Ovary (tissue), 9 donors: ENCODE measurements around the gene METAP2. TPM values are rescaled to one million over a fixed set of nuclear protein-coding genes. Genes with fewer than 3 reads are reported as not detected.
"Not testable (repeated sequence)": the region's sequence is repeated elsewhere in the genome, so short reads cannot be mapped to it uniquely, and the experiment has no call there.

Experiments used
- DNase-seq, 5 donors: peaks; one replicate each; pipeline ENCODE4 v3.0.0-alpha.2; 2019 to 2020
- H3K27ac ChIP-seq, 2 donors: fragments of 200-600 bp; one replicate each; pipeline versions ENCODE4 v1.5.1 to v1.8.0; 2019 to 2022
- H3K27me3 ChIP-seq: fragments of 200-600 bp; one replicate; pipeline ENCODE4 v1.8.0; 2022
- H3K36me3 ChIP-seq: fragments of 200-600 bp; sonication (generic); one replicate; pipeline ENCODE4 v1.5.1; 2019
- H3K4me1 ChIP-seq: one replicate; pipeline ENCODE4 v1.8.1; 2013; ENCODE audit warnings: mild to moderate bottlenecking, moderate library complexity; ENCODE audit not compliant: insufficient read depth
- H3K4me3 ChIP-seq: fragments of 200-600 bp; sonication (generic); one replicate; pipeline ENCODE4 v1.5.1; 2017
- H3K9me3 ChIP-seq, 2 donors: fragments of 200-600 bp in 1 of 2; sonication (generic) in 1 of 2; one replicate each; pipeline versions ENCODE4 v1.5.1 to v1.8.1; 2013 to 2019; ENCODE audit warnings: mild to moderate bottlenecking in 1 of 2, moderate library complexity in 1 of 2
- EP300 ChIP-seq: sonication (generic); formaldehyde crosslinking; IDR thresholded peaks from one replicate; pipeline ENCODE4 v1.6.1; 2017; ENCODE audit warnings: antibody characterized with exemption
- POLR2A ChIP-seq: fragments of 450-650 bp; IDR thresholded peaks from one replicate; pipeline ENCODE4 v1.6.1; 2017; ENCODE audit warnings: antibody characterized with exemption, mild to moderate bottlenecking, moderate library complexity
- WGBS, 3 donors: extraction: QIAGEN DNeasy Blood & Tissue Kit in 1 of 3; methylation state at CpG; one replicate each; pipeline versions ENCODE4 v1.1.5 to v1.1.7; 2013 to 2017; 5-methylcytosine and 5-hydroxymethylcytosine counted together
- intact Hi-C, 4 donors: fragments of 100-400 bp; cut with DNase I; formaldehyde crosslinking; loops; one replicate each; pipeline versions ENCODE4 v1.11.0 to v1.15.1; 2022 to 2023
- polyA plus RNA-seq, 2 donors: library from polyadenylated mRNA; stranded (reverse); fragments of 200-250 nt in 1 of 2; fragments of 350-450 nt in 1 of 2; fragmentation: Illumina TruSeq in 1 of 2; extraction: RNeasy Lipid Tissue Mini Kit (QIAGEN cat#74804) in 1 of 2; gene quantifications; one replicate each; pipeline ENCODE4 v1.2.3, GENCODE V29; 2013 to 2014
- total RNA-seq, 7 donors: library from RNA; depleted of rRNA in 2 of 7; stranded (reverse); fragments of >200 nt in 2 of 7; fragmentation: NEBNext Ultra II Directional in 3 of 7; extraction: Animal tissue kit (Norgen Biotek cat#: 25700) in 3 of 7; gene quantifications; one replicate each; pipeline versions ENCODE4 v1.1.0 to v1.2.4, GENCODE V29; 2016 to 2023
- TF ChIP-seq, protein P1 (sequence below), 3 donors: fragments of 450-650 bp in 2 of 3; fragments of 200-600 bp in 1 of 3; IDR thresholded peaks; one replicate each; pipeline versions ENCODE4 v1.5.1 to v1.8.0; 2016 to 2022; ENCODE audit warnings: antibody characterized with exemption in 3 of 3, mild to moderate bottlenecking in 1 of 3
- donor health status: DM: no; HTN: no; CAD: no; lungs with moderate emphysema.
- donor health status: DM: no; HTN: no; CAD: no.
- donor health status: Bipolar disorder and iron deficiency.
- donor health status: DM: yes; HTN: yes; CAD: no.
- donor health status: DM: no; HTN: no; CAD: no.
- donor health status: DM: yes; HTN: yes; CAD: no.

METAP2 gene
- total and polyA plus RNA-seq, 9 donors = 52.1 to 131 (median 62.5) TPM

DNA sequence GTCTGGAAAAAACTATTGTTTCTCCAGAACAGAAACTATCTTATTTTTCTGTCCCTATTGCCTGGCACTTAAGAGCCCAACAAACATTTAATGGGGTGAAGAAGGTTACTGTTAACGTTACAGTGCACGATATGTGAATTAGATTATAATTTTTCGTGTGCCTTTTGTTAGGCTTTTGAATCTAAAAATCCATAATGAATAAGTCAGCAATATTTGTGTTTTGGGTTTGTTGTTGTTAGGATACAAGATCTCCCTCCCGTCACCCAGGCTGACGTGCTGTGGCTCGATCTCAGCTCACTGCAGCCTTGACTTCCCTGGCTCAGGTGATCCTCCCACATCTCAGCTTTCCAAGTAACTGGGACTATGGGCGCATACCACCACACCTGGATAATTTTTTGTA, 7.9 kb downstream of the METAP2 start:
- TF ChIP-seq EP300 (no peak), POLR2A (no peak)
- TF ChIP-seq, protein P1, sequence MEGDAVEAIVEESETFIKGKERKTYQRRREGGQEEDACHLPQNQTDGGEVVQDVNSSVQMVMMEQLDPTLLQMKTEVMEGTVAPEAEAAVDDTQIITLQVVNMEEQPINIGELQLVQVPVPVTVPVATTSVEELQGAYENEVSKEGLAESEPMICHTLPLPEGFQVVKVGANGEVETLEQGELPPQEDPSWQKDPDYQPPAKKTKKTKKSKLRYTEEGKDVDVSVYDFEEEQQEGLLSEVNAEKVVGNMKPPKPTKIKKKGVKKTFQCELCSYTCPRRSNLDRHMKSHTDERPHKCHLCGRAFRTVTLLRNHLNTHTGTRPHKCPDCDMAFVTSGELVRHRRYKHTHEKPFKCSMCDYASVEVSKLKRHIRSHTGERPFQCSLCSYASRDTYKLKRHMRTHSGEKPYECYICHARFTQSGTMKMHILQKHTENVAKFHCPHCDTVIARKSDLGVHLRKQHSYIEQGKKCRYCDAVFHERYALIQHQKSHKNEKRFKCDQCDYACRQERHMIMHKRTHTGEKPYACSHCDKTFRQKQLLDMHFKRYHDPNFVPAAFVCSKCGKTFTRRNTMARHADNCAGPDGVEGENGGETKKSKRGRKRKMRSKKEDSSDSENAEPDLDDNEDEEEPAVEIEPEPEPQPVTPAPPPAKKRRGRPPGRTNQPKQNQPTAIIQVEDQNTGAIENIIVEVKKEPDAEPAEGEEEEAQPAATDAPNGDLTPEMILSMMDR (IDR thresholded peaks at IDR 0.05) = no peak
- Histone ChIP-seq H3K27me3 (no peaks in the 10 kb centered on the region), H3K27ac (no peak overlapping the region), H3K9me3 (no peaks in the 10 kb centered on the region), H3K36me3 (no peaks in the 10 kb centered on the region), H3K4me3 (no peak overlapping the region), H3K4me1 (peaks cover 3% of the 10 kb centered on the region)
- intact Hi-C loops = no loop called here
- no peak for DNase-seq
- 67 to 80% (median 72%) methylated on average over 7 of the region's 7 CpGs for WGBS, 3 donors

DNA sequence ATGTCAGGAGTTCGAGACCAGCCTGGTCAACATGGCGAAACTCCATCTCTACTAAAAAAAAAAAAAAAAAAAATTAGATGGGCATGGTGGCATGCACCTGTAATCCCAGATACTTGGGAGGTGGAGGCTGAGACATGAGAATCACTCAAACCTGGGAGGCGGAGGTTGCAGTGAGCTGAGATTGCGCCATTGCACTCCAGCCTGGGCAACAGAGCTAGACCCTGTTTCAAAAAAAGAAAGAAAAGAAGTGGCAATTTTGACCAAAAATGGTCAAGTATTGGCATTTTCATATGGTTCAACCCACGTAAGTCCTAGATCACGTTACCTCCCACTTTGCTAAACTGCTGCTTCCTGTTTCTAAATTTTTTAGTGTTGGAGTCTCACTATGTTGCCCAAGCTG, 8.6 kb downstream of the METAP2 start:
- H3K4me3 ChIP-seq, H3K9me3 ChIP-seq, H3K4me1 ChIP-seq, intact Hi-C loops, DNase-seq, H3K27me3 ChIP-seq, H3K27ac ChIP-seq, H3K36me3 ChIP-seq: not testable (repeated sequence)
- 93 to 97% (median 94%) methylated on average over 6 of the region's 6 CpGs for WGBS, 3 donors

DNA sequence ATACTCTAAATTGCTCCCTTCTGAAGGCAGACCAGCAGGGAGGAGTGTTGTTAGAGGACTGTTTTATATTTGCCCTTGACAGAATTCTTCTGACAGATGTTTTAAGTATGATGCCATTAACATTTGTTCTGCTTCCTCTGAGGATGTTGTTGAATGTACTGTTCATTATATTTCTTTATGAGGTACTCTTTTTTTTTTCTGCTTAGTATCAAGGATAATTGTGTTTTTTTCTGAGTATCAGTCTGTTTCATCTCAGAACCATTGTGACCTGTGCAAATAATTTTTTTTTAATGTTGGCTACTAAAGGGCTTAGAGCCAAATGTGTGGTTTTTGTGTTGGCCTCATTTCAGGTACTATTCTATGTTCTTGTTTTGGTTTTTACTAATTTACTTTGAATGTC, 10.6 kb downstream of the METAP2 start:
- DNase-seq = no peak
- H3K27ac ChIP-seq = no peak overlapping the region
- intact Hi-C loops = no loop called here
- H3K36me3 ChIP-seq = no peaks in the 10 kb centered on the region
- no peaks in the 10 kb centered on the region for H3K9me3 ChIP-seq
- H3K4me1 ChIP-seq = peaks cover 1% of the 10 kb centered on the region
- no peak overlapping the region for H3K4me3 ChIP-seq
- H3K27me3 ChIP-seq = no peaks in the 10 kb centered on the region
- TF ChIP-seq, protein P1 (IDR thresholded peaks at IDR 0.05) = no peak
- no peak for TF ChIP-seq EP300
- TF ChIP-seq POLR2A = no peak

DNA sequence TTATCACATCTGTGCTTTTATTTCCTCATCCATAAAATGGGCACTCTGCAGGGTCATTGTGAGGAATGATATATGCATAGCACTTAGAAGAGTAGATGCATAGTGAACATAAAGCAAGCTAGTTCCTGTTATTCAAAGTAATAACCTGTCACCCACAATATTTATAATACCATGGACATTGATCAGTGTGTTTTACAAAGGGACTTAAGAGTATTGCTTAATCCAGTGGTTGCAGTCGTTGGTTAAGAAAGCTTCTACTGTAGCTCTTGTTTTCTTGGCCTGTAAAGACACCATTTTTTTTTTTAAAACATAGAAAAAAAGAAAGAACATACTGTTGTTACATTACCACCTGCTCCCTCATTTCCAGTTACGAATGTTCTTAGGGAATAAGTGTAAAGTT, 13.1 kb downstream of the METAP2 start:
- H3K36me3 ChIP-seq = no peaks in the 10 kb centered on the region
- TF ChIP-seq, protein P1 (IDR thresholded peaks at IDR 0.05) = no peak
- TF ChIP-seq POLR2A (no peak), EP300 (no peak)
- H3K4me3 ChIP-seq = no peak overlapping the region
- H3K27me3 ChIP-seq = no peaks in the 10 kb centered on the region
- no peak overlapping the region for H3K27ac ChIP-seq
- DNase-seq = no peak
- H3K9me3 ChIP-seq = no peaks in the 10 kb centered on the region
- WGBS, 3 donors = 29 to 53% (median 33%) methylated on average over 2 of the region's 2 CpGs
- intact Hi-C loops = no loop called here
- H3K4me1 ChIP-seq = peaks cover 4% of the 10 kb centered on the region

DNA sequence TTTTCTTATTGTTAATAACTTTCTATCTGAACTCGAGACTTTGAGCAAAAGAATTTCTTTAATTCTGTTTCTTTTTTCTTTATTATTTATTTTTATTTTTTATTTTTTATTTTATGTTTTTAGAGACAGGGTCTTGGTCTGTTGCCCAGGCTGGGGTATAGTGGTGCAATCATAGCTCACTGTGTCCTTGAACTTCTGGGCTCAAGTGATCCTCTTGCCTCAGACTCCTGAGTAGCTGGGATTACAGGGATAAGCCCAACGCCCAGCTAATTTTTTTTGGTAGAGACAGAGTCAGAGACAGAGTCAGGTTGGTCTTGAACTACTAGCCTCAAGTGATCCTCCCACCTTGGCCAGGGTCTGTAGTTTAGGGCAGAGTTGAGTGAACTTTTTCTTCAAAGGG, 18.5 kb downstream of the METAP2 start:
- intact Hi-C loops = no loop called here
- H3K4me1 ChIP-seq = peaks cover 4% of the 10 kb centered on the region
- WGBS, 3 donors = 40 to 54% (median 53%) methylated on average over 2 of the region's 2 CpGs
- H3K36me3 ChIP-seq = no peaks in the 10 kb centered on the region
- H3K9me3 ChIP-seq = no peaks in the 10 kb centered on the region
- H3K4me3 ChIP-seq = no peak overlapping the region
- no peaks in the 10 kb centered on the region for H3K27me3 ChIP-seq
- no peak for DNase-seq
- TF ChIP-seq POLR2A (no peak), EP300 (no peak)
- TF ChIP-seq, protein P1 (IDR thresholded peaks at IDR 0.05) = no peak
- no peak overlapping the region for H3K27ac ChIP-seq
